ENCODE data around the gene URB1.
A peak's percentile ranks its signal among the peaks of the same experiment; 100 is the strongest.
"Not testable (repeated sequence)": the region's sequence is repeated elsewhere in the genome, so short reads cannot be mapped to it uniquely, and the experiment has no call there.

URB1 gene

DNA sequence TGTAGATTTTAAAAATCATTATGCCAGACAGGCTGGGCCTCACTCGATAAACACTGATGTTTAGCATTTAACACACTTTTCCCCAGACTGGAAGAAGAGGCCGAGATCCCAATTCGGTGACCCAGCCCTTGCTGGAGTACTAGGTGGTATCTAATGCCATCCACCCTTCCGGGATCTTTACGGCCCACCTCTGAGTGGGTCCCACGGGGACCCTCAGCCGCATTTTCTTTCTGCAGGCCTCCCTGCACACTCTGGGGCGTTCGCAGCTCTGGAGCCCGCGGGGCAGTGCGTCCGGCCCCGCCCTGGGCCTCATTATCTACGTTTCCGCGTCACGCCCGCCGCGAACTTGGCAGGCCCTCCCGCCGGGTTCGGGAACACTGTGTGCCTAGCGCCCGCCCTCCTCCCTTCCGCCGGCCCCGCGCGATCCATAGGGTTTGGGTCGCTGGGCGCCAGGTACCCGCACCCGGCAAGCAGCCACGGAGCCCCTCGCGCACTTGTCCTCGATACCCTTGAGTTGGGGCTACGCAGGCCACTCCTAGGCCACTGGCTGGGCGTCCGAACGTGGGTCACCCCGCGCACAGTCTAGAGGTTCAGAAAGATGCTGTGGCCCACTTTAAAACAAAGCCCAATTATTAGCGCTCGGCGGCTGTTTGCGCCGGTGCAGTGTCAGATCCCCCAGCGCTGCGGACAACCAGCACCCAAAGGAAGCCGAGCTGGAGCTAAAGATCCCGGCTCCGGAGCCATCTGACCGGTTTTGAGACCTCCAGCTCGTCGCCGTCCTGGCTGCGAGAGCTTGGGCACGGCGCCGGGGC lies 18.7 kb upstream of the URB1 start:
- peak; percentile 72 for DNase-seq (ENCODE audit: low spot score)

DNA sequence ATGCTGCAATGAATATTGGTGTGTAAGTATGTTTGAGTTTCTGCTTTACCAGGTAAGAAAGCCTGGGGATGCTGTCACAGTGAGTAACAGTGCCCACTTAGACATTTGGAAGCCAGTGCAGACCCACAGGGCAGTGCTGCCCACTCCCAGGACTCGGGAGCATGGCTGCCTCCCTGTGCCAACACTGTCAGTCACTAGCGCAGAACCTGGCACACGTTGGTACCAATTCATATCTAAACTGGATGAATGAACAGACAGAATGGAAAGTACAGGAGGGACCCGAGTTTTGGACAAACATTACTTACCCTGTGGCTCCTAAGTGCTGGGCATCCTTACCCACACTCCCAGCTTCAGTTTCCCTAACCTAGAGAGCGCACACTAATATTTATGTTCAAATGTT lies 18.1 kb upstream of the URB1 start:
- no peak for DNase-seq (ENCODE audit: low spot score)

DNA sequence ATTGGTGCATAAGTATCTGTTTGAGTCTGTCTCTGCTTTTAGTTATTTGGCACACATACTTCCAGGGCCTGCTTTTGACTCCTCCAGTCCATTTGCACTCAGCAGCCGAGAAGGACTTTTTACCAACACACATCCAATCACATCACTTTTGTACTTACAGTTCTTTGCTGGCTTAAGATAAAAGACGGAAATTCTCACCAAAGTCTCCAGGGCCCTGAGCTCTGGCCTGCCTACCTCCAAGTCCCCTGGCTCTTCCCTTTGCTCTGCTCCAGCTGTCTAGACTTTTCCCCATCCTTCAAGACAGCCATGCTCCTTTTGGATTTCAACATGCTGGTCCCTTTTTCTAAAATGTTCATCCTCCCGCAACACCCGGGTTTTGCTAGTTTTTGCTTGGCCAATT lies 17.5 kb upstream of the URB1 start:
- no peak for DNase-seq (ENCODE audit: low spot score)

DNA sequence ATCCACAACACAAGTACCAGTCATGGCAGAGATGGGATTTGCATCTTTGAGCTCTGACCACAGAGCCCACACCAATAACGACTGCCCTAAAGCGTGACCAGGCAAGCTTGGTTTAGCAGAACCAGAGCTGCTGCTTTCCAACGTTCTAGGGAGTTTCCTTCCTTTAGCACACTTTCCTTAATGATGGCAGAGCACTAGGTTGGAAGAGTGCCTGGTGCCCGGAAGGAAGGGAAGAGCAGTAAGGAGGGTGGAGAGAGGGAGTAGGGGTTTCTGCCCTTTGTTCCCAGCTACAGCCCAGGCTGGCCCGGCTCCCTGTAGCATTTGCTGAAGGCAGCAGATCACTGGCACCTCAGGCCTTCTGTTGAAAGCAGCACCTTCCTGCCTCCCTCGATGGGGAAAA lies 13.6 kb upstream of the URB1 start:
- DNase-seq (ENCODE audit: low spot score), result no peak

DNA sequence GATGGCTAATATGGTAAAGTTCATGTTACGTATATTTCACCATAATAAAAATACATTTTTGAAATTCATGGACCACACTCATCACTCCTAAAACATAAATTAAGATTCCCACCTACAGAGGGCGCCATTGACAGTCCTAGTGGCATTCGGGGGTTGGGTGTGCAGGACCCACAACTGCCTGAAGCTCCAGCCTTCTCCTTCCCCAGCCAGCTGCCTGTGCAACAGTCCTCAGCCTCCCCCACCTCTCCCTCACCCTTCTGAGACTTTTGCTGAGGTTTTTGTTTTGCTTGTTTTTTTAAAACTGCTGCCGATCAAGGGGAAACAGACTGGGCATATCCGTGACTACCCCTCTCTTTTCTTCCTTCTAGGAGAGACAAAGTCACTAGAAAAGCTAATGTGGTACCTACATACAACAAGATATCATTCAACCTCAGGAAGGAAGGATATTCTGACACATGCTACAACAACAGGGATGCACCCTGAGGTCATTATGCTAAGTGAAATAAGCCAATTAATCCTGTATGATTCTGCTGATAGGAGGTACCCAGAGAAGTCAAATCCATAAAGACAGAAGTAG lies 10.5 kb upstream of the URB1 start:
- DNase-seq (ENCODE audit: low spot score), result no peak

DNA sequence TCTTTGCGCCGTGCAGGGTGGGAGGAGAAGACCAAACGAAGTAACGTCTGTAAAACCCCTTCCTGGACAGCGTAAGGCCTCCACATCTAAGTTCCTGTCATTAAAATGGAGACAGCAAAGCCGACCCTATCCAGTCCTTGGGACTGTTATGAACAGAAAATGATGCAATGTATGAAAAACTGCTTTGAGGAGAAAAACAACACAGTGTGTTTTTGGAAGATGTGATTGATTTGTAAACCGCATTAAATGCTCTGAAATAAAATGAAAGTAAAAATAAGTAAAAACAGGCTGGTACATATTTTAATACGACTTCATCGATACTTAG lies 827 bp upstream of the URB1 start:
- DNase-seq (ENCODE audit: low spot score), result no peak

DNA sequence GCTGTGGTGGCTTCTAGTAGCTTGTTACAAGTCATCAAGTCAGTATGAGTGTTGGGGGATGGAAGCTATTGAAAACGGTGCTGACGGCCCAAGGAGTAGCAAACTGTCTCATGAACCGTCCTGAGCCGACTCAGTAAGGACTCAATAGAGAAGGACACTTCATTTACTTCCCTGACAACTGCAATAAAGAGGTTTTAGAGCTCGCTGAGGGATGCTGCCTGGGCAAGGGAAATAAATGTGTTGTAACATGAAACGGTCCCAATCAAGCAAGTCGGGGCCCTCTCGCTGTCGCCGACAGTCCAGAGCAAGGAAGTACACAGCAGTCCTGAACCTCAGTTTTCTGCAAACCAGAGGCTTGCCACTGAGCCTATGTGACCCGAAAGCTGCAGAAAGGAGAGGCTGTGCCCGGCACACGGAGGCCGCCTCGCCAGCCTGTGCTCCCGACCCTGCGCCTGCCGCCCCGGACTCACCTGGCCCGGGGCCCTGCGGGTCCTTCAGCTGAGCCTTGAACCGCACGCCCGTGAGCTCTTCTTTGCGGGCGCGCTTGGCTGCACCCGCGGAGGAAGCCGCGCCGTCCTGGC lies 423 bp downstream of the URB1 start:
- DNase-seq (ENCODE audit: low spot score), result no peak

DNA sequence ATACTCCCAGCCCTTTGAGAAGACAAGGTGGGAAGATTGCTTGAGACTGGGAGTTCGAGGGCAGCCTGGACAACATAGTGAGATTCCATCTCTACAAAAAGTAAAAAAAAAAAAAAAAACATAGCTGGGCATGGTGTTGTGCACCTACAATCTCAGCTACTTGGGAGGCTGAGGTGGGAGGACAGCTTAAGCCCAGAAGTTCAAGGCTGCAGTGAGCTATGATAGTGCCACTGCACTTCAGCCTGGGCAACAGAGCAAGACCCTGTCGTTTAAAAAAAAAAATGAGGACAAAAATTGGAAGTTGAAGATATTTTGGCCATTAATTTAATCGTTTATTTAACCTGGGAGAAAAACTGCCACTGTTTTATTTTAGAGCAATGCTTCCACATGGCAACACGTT lies 1.1 kb downstream of the URB1 start:
- no peak for DNase-seq (ENCODE audit: low spot score)

DNA sequence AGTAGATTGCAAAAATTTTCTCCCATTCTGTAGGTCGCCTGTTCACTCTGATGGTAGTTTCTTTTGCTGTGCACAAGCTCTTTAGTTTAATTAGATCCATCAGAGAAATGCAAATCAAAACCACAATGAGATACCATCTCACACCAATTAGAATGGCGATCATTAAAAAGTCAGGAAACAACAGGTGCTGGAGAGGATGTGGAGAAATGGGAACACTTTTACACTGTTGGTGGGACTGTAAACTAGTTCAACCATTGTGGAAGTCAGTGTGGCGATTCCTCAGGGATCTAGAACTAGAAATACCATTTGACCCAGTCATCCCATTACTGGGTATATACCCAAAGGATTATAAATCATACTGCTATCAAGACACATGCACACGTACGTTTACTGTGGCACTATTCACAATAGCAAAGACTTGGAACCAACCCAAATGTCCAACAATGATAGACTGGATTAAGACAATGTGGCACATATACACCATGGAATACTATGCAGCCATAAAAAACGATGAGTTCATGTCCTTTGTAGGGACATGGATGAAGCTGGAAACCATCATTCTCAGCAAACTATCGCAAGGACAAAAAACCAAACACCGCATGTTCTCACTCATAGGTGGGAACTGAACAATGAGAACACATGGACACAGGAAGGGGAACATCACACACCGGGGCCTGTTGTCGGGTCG lies 2.1 kb downstream of the URB1 start:
- not testable (repeated sequence) for DNase-seq (ENCODE audit: low spot score)

DNA sequence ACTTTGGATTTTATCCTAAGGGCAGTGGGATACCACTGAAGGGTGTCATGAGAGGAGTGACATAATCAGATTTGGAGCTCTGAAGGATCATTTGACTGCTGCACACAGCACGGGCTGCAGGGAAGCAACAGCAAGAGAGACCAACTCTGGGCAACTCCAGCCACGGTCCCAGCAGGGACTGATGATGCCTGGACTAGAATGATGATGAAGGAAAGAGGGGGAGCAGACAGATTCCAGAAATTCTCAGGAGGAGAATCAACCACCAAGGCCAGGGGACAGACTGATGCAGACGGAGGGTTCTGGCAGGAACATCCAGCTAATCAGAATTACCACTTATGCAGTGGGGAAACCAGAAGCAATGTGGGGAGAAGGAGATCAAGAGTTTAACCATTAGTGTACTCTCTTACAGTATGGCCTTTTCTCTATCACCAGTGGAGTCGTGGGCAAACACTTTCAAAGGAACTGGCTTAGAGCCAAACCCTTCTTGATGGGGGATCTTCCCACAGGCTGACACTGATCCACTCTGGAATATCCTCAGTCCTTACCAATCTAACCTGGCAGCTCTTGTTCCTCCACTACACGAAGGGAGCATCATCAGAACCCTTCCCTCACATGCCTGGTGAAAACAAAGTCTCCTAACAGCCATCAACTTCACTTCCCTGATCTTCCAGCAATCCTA lies 3.3 kb downstream of the URB1 start:
- no peak for DNase-seq (ENCODE audit: low spot score)

DNA sequence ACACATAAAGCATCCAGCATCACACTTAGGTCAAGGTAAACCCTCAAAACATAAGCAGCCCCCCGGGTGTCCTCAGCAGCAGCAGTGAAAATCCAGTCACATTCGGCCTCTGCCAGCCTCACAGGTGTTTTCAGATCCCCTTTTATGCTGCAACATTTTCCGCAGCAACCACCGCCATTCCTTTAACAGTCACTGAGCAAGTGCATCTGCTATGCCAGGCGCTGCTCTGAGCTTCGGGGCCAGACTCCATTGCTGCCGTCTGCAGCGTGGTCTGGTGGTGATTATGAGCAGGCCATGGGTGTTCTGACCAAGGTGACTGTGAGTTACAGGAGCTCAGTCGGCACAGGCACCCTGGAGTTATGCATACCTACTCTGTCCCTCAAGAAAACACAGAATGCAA lies 4.5 kb downstream of the URB1 start:
- DNase-seq (ENCODE audit: low spot score), result no peak

DNA sequence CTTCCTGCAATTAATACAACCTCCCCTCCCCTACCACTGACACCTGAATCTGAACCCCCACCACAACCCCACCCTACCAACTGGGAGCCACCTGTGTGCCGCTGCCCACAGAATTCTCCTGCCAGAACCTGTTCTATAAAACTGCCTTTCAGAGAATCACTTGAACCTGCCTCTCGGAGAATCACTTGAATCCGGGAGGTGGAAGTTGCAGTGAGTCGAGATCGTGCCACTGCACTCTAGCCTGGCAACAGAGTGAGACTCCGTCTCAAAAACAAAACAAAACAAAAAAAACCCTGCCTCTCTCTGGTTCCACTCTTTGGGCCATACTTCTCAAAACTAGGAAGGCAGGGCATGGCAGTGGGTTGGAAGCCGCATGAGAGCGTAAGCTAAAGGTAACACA lies 5.7 kb downstream of the URB1 start:
- no peak for DNase-seq (ENCODE audit: low spot score)

DNA sequence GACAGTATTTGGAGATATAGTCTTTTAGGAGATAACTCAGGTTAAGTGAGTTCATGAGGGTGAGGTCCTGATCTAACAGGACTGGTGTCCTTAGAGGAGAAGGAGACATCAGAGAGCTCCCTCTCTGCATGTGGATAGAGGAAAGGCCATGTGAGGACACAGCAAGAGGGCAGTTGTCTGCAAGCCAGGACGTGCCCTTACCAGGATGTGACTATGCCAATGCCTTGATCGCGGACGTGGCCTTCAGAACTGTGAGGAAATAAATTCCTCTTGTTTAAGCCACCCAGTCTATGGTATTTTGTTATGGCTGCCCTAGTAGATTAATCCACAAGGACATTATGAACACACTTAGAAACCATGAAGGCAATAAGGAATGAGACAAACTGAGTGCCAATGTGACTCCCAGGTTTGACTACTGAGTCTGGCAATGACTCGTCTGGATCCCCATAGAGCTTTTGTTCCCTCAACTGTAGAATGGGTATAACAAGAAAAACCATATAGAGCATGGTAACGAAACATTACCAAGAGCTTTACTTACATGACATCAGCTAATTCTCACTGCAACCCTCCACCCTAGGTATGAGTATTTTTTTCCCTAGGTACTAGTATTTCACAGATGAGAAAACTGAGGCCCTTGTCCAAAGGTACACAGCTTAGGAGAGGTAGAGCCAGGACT lies 6.5 kb downstream of the URB1 start:
- DNase-seq (ENCODE audit: low spot score), result no peak

DNA sequence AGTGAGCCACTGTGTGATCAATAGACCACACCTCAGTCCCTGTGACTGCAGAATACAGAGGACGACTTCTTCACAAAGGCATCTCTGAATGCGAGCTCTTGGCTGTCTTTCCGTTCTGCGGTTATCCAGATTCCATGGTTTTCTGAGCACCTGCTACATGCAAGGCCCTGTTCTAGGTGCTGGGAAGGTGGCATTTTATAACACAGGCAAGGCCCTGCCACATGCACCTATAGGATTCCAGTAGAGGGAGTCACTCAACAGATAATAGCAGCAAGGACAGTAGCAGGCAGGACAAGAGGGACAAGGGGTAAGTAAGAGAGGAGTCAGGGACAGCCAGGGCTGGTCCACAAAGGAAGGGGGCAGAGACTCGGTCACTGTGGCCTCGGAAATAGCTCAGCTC lies 9.0 kb downstream of the URB1 start:
- no peak for DNase-seq (ENCODE audit: low spot score)

DNA sequence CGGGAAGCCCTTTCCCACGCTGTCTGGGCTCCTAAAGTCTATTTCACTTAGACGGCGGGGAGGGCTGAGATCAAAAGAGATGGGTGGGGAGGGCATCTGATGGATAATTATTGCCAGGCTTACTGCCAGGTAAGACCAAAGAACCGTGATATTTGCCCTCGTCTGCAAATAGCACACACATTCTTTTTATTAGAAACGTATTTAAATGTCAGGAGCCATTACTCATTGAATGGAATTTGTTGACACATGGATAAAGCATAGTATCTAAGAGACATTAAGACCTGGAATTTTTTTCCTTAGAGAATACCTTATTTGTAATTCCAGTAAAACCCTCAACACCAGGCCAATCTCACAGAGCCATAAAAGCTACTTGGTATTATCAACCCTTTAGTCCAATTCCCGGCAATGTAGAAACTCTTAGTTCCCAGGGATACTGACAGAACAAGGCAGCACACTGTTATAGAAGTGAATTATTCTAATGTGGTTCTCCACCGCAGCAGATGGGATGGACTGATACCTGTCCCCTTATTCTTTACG lies 10.6 kb downstream of the URB1 start:
- DNase-seq (ENCODE audit: low spot score), result no peak

DNA sequence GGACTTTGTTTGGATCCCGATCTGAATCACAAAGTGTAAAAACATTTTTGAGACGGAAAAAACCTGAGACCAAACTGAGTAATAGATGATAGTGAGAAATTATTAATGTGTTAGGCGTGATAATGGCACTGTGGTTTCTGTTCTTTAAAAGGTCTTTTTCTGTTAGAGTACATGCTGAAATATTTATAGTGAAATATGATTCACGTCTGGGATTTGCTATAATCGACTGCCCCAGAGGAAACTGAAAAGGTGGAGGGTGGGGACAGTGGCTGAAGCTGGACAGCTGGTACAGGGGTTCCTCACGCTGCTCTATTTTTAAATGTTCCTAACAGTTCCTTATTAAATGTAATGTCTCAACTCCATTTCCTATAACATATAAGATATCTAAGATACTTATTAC lies 11.2 kb downstream of the URB1 start:
- DNase-seq (ENCODE audit: low spot score), result no peak

DNA sequence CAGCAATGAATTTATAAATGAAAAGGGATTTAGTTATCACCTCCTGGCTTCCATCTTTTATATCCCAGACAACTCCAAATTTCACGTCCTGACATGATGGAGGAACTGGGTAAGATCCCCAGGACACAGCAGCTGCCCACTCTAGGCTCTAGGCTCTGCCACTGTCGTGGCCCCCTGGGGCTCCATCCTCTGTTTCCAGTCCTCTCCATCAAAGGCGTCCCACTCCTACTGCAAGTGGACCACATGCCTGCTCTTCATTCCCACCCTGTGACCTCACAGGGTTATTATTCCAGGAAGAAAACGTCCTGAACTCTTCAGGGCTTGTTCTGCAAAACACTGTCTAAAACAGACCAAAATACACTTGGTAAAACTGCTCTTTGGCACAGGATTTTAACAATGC lies 11.9 kb downstream of the URB1 start:
- no peak for DNase-seq (ENCODE audit: low spot score)

DNA sequence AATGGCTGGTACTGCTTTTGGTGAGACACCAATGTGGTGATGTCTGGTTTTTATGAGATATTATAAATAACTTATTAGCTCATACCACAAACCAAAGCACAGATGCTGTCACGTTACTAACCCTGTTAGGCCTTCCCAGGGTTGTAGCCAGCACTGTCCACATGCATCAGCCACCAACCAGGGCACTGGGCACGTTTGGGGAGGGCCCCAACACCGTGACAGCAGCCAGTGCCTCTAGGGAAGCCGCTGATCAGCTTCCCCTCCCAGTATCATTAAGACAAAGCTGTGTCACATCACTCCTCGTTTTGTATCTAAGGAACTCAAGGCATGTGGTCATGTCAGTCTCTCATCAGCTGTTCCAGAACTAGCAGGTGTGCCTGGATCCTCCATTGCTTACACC lies 13.9 kb downstream of the URB1 start:
- DNase-seq (ENCODE audit: low spot score), result no peak

DNA sequence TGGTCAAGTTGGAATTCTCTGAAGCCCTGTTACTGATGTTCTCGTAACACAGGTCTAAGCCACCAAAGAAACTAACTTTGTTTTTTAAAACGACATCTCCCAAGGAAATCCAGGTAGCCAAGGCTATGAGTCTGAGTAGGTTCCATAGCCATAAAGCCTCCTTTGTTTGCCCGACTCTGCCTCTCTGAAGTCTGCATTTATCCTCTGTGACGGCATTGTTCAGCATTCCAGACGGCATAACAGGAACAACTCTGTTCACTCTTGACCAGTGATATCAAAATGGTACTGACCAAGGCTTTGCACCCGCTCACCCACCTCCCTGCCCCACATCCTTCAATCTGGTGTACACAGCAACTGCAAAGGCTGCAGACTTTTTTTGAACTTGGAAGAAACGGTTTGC lies 14.8 kb downstream of the URB1 start:
- DNase-seq (ENCODE audit: low spot score), result no peak

DNA sequence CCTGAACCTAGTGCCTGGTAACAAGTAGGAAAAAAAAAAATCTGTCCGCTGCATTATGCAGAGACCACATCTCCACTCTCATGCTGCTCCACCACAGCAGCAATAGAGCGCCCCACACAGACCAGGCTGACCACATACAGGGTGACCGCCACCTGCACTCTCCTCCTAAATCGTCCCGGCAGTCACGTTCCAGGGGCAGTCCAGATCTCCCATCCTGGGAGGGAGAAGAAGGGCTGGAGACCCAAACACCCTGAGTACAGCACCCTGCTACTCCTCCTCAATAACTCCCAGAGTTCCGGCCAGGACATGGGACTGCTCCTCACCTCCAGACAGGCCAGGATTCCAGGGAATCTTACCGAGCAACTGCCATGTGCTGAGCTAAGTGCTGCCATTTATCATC lies 15.3 kb downstream of the URB1 start:
- no peak for DNase-seq (ENCODE audit: low spot score)

DNA sequence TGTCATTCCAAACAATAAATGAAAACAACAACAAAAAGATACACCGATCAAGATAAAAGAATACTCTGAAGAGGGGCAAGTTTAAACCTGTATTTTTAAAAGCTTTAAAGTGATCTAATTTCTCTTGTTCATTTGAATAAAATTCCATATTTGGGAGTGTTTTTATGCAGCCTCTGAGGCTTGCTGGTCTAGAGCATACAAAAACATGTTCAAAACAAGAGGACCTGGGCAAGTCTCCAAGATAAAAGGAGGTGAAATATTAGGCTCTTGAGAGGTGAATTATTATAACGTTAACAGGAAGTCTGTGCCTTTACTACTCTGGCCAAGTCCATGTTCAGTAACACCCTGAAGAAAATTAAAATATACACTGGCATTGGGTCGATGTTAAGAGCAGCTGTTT lies 20.1 kb downstream of the URB1 start:
- no peak for DNase-seq (ENCODE audit: low spot score)

DNA sequence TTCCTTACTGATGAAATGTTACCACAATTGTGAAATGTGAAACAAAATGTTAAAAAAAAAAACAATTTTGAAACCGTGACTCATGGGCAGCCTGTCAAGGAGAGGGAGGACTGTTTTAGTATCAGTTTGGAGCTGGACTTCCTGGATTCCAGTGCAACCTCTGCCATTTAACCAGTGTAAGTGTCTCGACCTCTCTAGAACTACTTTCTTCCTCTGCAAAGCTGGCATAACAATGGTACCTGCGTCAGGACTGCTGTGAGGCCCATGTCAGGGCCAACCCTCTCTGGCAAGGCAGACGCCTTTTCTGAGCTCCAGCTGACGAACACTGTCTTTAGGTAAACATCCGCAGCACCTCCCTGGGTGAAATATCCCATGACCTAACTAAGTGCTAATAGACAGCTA lies 20.9 kb downstream of the URB1 start:
- DNase-seq (ENCODE audit: low spot score), result no peak
